GM12801 (cell line): Measurements from ENCODE around the gene ZBTB7C.

ENCODE experiments used
- CTCF ChIP-seq: IDR thresholded peaks from one replicate; pipeline ENCODE4 v1.5.1; 2011; ENCODE audit warnings: control low read depth; ENCODE audit not compliant: insufficient read length; ENCODE audit errors: extremely low read depth

Gene ZBTB7C

GRCh38 chr18:48110797-48111196, 298.4 kb downstream of the ZBTB7C start:
- no peak for TF ChIP-seq CTCF

- no peak for TF ChIP-seq CTCF
Observed at GRCh38 chr18:48109961-48110493, 299.2 kb downstream of the ZBTB7C start.

- no peak for TF ChIP-seq CTCF
Observed at GRCh38 chr18:48108136-48108535, 301.0 kb downstream of the ZBTB7C start.

- TF ChIP-seq CTCF, result no peak
Observed at GRCh38 chr18:48106976-48107781, 302.0 kb downstream of the ZBTB7C start.

- no peak for TF ChIP-seq CTCF
Observed at GRCh38 chr18:48106498-48106897, 302.7 kb downstream of the ZBTB7C start.

GRCh38 chr18:48105317-48105716, 303.9 kb downstream of the ZBTB7C start:
- no peak for TF ChIP-seq CTCF

- no peak for TF ChIP-seq CTCF
Observed at GRCh38 chr18:48104705-48105104, 304.5 kb downstream of the ZBTB7C start.
